Gastroesophageal sphincter (tissue), 3 donors: ENCODE measurements around the gene IL12B.

ENCODE experiments used
- POLR2AphosphoS5 ChIP-seq: sonication (generic); formaldehyde crosslinking; IDR thresholded peaks from one replicate; pipeline ENCODE4 v1.6.1; 2017; ENCODE audit warnings: antibody characterized with exemption
- TF ChIP-seq, protein P1 (sequence below), 4 experiments: fragments of 200-600 bp in 2 of 4; fragments of 450-650 bp in 2 of 4; sonication (generic) in 1 of 4; IDR thresholded peaks; one replicate each; pipeline ENCODE4 v1.5.1; 2017 to 2019; ENCODE audit warnings: antibody characterized with exemption in 4 of 4, mild to moderate bottlenecking in 2 of 4, moderate library complexity in 2 of 4

GRCh38 chr5:159322180-159322579 is 8.1 kb downstream of the IL12B start:
- TF ChIP-seq, protein P1, sequence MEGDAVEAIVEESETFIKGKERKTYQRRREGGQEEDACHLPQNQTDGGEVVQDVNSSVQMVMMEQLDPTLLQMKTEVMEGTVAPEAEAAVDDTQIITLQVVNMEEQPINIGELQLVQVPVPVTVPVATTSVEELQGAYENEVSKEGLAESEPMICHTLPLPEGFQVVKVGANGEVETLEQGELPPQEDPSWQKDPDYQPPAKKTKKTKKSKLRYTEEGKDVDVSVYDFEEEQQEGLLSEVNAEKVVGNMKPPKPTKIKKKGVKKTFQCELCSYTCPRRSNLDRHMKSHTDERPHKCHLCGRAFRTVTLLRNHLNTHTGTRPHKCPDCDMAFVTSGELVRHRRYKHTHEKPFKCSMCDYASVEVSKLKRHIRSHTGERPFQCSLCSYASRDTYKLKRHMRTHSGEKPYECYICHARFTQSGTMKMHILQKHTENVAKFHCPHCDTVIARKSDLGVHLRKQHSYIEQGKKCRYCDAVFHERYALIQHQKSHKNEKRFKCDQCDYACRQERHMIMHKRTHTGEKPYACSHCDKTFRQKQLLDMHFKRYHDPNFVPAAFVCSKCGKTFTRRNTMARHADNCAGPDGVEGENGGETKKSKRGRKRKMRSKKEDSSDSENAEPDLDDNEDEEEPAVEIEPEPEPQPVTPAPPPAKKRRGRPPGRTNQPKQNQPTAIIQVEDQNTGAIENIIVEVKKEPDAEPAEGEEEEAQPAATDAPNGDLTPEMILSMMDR (IDR thresholded peaks at IDR 0.05) = no peak
- no peak for TF ChIP-seq POLR2AphosphoS5
